ENCODE results near the gene GRM1. TPM values are rescaled to one million over a fixed set of nuclear protein-coding genes. Genes with fewer than 3 reads are reported as not detected.

The GRM1 gene
- polyA plus RNA-seq, 4 donors, result 0.01 to 0.03 TPM; not detected in 2

Other genes starting within 250 kb of the GRM1 start
- 1 to 10 TPM; 1.9 to 6.5 (median 3.9) TPM for gene FBXO30, start 214.3 kb upstream of the GRM1 start, polyA plus RNA-seq
- gene SHPRH, start 64.7 kb upstream of the GRM1 start, polyA plus RNA-seq, result 10 to 100 TPM in 1 of 4 donors, 1 to 10 TPM in 3; 1.6 to 10.5 (median 3.1) TPM

All from small intestine (tissue), 4 donors.